ENCODE data around the gene ACY1.

Gene ACY1

GRCh38 chr3:52013802-52014598 is 30.7 kb downstream of the ACY1 start:
- no peak overlapping the region for H3K4me3 ChIP-seq (ENCODE audit: control insufficient read depth, low read depth, low read length)
- DNase-seq (ENCODE audit: low read depth), result no peak
- no peak for TF ChIP-seq CTCF (IDR thresholded peaks at IDR 0.05; ENCODE audit: control insufficient read depth, insufficient read depth, low read depth, low read length, missing control alignments)

GRCh38 chr3:52014613-52015012 is 31.3 kb downstream of the ACY1 start:
- no peak overlapping the region for H3K4me3 ChIP-seq (ENCODE audit: control insufficient read depth, low read depth, low read length)
- DNase-seq (ENCODE audit: low read depth), result no peak
- TF ChIP-seq CTCF (IDR thresholded peaks at IDR 0.05; ENCODE audit: control insufficient read depth, insufficient read depth, low read depth, low read length, missing control alignments), result peak; percentile 47

GRCh38 chr3:52015438-52016228 is 32.3 kb downstream of the ACY1 start:
- TF ChIP-seq CTCF (IDR thresholded peaks at IDR 0.05; ENCODE audit: control insufficient read depth, insufficient read depth, low read depth, low read length, missing control alignments), result no peak
- H3K4me3 ChIP-seq (ENCODE audit: control insufficient read depth, low read depth, low read length), result no peak overlapping the region
- no peak for DNase-seq (ENCODE audit: low read depth)

- no peak for TF ChIP-seq CTCF (IDR thresholded peaks at IDR 0.05; ENCODE audit: control insufficient read depth, insufficient read depth, low read depth, low read length, missing control alignments)
- no peak for DNase-seq (ENCODE audit: low read depth)
- H3K4me3 ChIP-seq (ENCODE audit: control insufficient read depth, low read depth, low read length), result no peak overlapping the region
These were observed 34.3 kb downstream of the ACY1 start for GRCh38 chr3:52017586-52017985.

GRCh38 chr3:52018319-52019000 is 35.1 kb downstream of the ACY1 start:
- DNase-seq (ENCODE audit: low read depth), result no peak
- H3K4me3 ChIP-seq (ENCODE audit: control insufficient read depth, low read depth, low read length), result no peak overlapping the region
- no peak for TF ChIP-seq CTCF (IDR thresholded peaks at IDR 0.05; ENCODE audit: control insufficient read depth, insufficient read depth, low read depth, low read length, missing control alignments)

- DNase-seq (ENCODE audit: low read depth), result no peak
- no peak for TF ChIP-seq CTCF (IDR thresholded peaks at IDR 0.05; ENCODE audit: control insufficient read depth, insufficient read depth, low read depth, low read length, missing control alignments)
- H3K4me3 ChIP-seq (ENCODE audit: control insufficient read depth, low read depth, low read length), result no peak overlapping the region
These were observed 36.2 kb downstream of the ACY1 start for GRCh38 chr3:52019352-52020080.
